Thoracic aorta (tissue), 2 donors: ENCODE measurements around the gene CAMSAP2. TPM values are rescaled to one million over a fixed set of nuclear protein-coding genes. Genes with fewer than 3 reads are reported as not detected.

ENCODE experiments used
- ATAC-seq: fragments of 150-250 bp; one replicate; pipeline ENCODE4 v1.8.0; 2017; ENCODE audit warnings: low read depth; ENCODE audit not compliant: insufficient number of reproducible peaks, low FRiP score
- DNase-seq: peaks from one replicate; pipeline ENCODE4 v3.0.0-alpha.2; 2020; ENCODE audit warnings: low spot score
- H3K27ac ChIP-seq, 2 donors: fragments of 200-600 bp; sonication (generic); 1 replicate in 1 of 2; 2 replicates in 1 of 2; pipeline ENCODE4 v1.5.1; 2016; ENCODE audit warnings: mild to moderate bottlenecking in 2 of 2, moderate library complexity in 2 of 2
- H3K27me3 ChIP-seq: fragments of 200-600 bp; sonication (generic); replicated peaks from 2 replicates; pipeline ENCODE4 v1.6.0; 2016; ENCODE audit warnings: mild to moderate bottlenecking; ENCODE audit not compliant: insufficient read depth
- H3K36me3 ChIP-seq: fragments of 200-600 bp; sonication (generic); one replicate; pipeline ENCODE4 v1.5.1; 2016
- H3K4me1 ChIP-seq, 2 donors: fragments of 200-600 bp; sonication (generic); 1 replicate in 1 of 2; 2 replicates in 1 of 2; pipeline versions ENCODE4 v1.5.1 to v1.6.0; 2016; ENCODE audit warnings: low read depth in 2 of 2, mild to moderate bottlenecking in 1 of 2; ENCODE audit not compliant: control insufficient read depth in 1 of 2
- H3K4me3 ChIP-seq: fragments of 200-600 bp; sonication (generic); 2 replicates; pipeline ENCODE4 v1.5.1; 2016; ENCODE audit warnings: mild to moderate bottlenecking
- H3K9me3 ChIP-seq: fragments of 200-600 bp; sonication (generic); 2 replicates; pipeline ENCODE4 v1.5.1; 2016
- CTCF ChIP-seq: fragments of 200-600 bp; sonication (generic); IDR thresholded peaks from one replicate; pipeline ENCODE4 v1.5.1; 2019; ENCODE audit warnings: antibody characterized with exemption
- total RNA-seq, 2 donors: library from RNA; depleted of rRNA; stranded (reverse); fragments of >200 nt; gene quantifications; one replicate each; pipeline versions ENCODE4 v1.1.0 to v1.2.3, GENCODE V29; 2016

Gene CAMSAP2
- total RNA-seq, result 10 to 100 TPM; 46.4 to 60.7 TPM

GRCh38 chr1:200738327-200738948 is at the start of gene CAMSAP2:
TSS of gene CAMSAP2 (plus strand) at chr1:200738893. CDS start at chr1:200739828, 935 bp downstream.
- H3K4me3 ChIP-seq, result peak within 1 kb of the TSS; percentile 82
- H3K36me3 ChIP-seq, result no peaks in the 10 kb centered on the region
- H3K27me3 ChIP-seq, result no peaks in the 10 kb centered on the region
- DNase-seq, result peak; percentile 54
- H3K9me3 ChIP-seq, result no peaks in the 10 kb centered on the region
- H3K27ac ChIP-seq, result peak within 1 kb of the TSS; percentile 98 to 99
- peaks cover 5 to 16% of the 10 kb centered on the region in 2 donors for H3K4me1 ChIP-seq
- ATAC-seq, result peak; percentile 81
- no peak for TF ChIP-seq CTCF

GRCh38 chr1:200692316-200692715 is 46.4 kb upstream of the CAMSAP2 start:
- DNase-seq (no peak), ATAC-seq (no peak)
- no peak for TF ChIP-seq CTCF
- Histone ChIP-seq H3K9me3 (no peaks in the 10 kb centered on the region), H3K4me1 (no peaks in the 10 kb centered on the region), H3K27ac (no peak overlapping the region), H3K27me3 (no peaks in the 10 kb centered on the region), H3K4me3 (no peak overlapping the region), H3K36me3 (no peaks in the 10 kb centered on the region)

- TF ChIP-seq CTCF, result no peak
- ATAC-seq, result no peak
Observed at GRCh38 chr1:200693327-200693726, 45.4 kb upstream of the CAMSAP2 start.

GRCh38 chr1:200694738-200695137 is 44.0 kb upstream of the CAMSAP2 start:
- TF ChIP-seq CTCF, result no peak
- no peaks in the 10 kb centered on the region for H3K27me3 ChIP-seq
- H3K4me1 ChIP-seq, result no peaks in the 10 kb centered on the region
- no peaks in the 10 kb centered on the region for H3K9me3 ChIP-seq
- H3K36me3 ChIP-seq, result no peaks in the 10 kb centered on the region
- DNase-seq, result no peak
- no peak overlapping the region for H3K27ac ChIP-seq
- H3K4me3 ChIP-seq, result no peak overlapping the region
- ATAC-seq, result no peak

More at GRCh38 chr1:200693327-200693726, 45.4 kb upstream of the CAMSAP2 start:
- no peak overlapping the region for H3K4me3 ChIP-seq
- no peak for DNase-seq
- H3K9me3 ChIP-seq, result no peaks in the 10 kb centered on the region
- no peak overlapping the region for H3K27ac ChIP-seq
- no peaks in the 10 kb centered on the region for H3K4me1 ChIP-seq
- no peaks in the 10 kb centered on the region for H3K27me3 ChIP-seq
- H3K36me3 ChIP-seq, result no peaks in the 10 kb centered on the region

- Histone ChIP-seq H3K4me1 (no peaks in the 10 kb centered on the region), H3K4me3 (no peak overlapping the region), H3K36me3 (no peaks in the 10 kb centered on the region), H3K27ac (no peak overlapping the region), H3K27me3 (no peaks in the 10 kb centered on the region), H3K9me3 (no peaks in the 10 kb centered on the region)
- ATAC-seq (no peak), DNase-seq (no peak)
- no peak for TF ChIP-seq CTCF
Observed at GRCh38 chr1:200699871-200700270, 38.8 kb upstream of the CAMSAP2 start.
